Activated T-cell treated with anti-CD3 and anti-CD28 coated beads, Interleukin-2, amount 50 U/mL, for 4 hours (primary cell): ENCODE measurements around the gene ARHGAP25. TPM values are rescaled to one million over a fixed set of nuclear protein-coding genes. Genes with fewer than 3 reads are reported as not detected.

Source experiments
- ATAC-seq, 2 donors: fragments of 200-7000 bp; cut with Tn5 transposase; one replicate each; pipeline ENCODE4 v1.10.0; 2021
- DNase-seq: peaks from one replicate; pipeline ENCODE4 v3.0.0-alpha.2; 2020
- H3K27me3 Mint-ChIP-seq: one replicate; pipeline ENCODE4 v1.8.0; 2021; ENCODE audit warnings: low read depth, mixed read lengths
- H3K36me3 Mint-ChIP-seq: one replicate; pipeline ENCODE4 v1.8.0; 2022; ENCODE audit warnings: mixed read lengths; ENCODE audit not compliant: insufficient read depth
- H3K4me1 Mint-ChIP-seq: one replicate; pipeline ENCODE4 v1.8.0; 2021; ENCODE audit warnings: low read depth, mixed read lengths
- H3K4me3 Mint-ChIP-seq: one replicate; pipeline ENCODE4 v1.8.0; 2021; ENCODE audit warnings: mild to moderate bottlenecking, moderate library complexity, mixed read lengths
- H3K9me3 Mint-ChIP-seq: one replicate; pipeline ENCODE4 v1.8.0; 2021; ENCODE audit warnings: mixed read lengths
- total RNA-seq, 3 donors: library from RNA; stranded (reverse); gene quantifications; one replicate each; pipeline ENCODE4 v1.2.1, GENCODE V29; 2021

The ARHGAP25 gene
- total RNA-seq, 3 donors from 2014 or later = 48.6 to 55.7 (median 52.1) TPM

- no peak for DNase-seq
- H3K27me3 Mint-ChIP-seq = no peaks in the 10 kb centered on the region
- H3K36me3 Mint-ChIP-seq = no peaks in the 10 kb centered on the region
- ATAC-seq = no peak
- H3K9me3 Mint-ChIP-seq = no peaks in the 10 kb centered on the region
- no peaks in the 10 kb centered on the region for H3K4me1 Mint-ChIP-seq
- H3K4me3 Mint-ChIP-seq = no peak overlapping the region
Observed at GRCh38 chr2:68863996-68864395, 129.4 kb downstream of the ARHGAP25 start.

- ATAC-seq (no peak), DNase-seq (no peak)
- Mint-ChIP-seq H3K4me1 (peaks cover 3% of the 10 kb centered on the region), H3K36me3 (no peaks in the 10 kb centered on the region), H3K9me3 (no peaks in the 10 kb centered on the region), H3K27me3 (no peaks in the 10 kb centered on the region), H3K4me3 (no peak overlapping the region)
Observed at GRCh38 chr2:68865108-68865507, 130.5 kb downstream of the ARHGAP25 start.

- no peak for ATAC-seq
- Mint-ChIP-seq H3K36me3 (no peaks in the 10 kb centered on the region), H3K27me3 (no peaks in the 10 kb centered on the region), H3K4me1 (peaks cover 4% of the 10 kb centered on the region), H3K4me3 (no peak overlapping the region), H3K9me3 (no peaks in the 10 kb centered on the region)
- DNase-seq = no peak
Observed at GRCh38 chr2:68870215-68870614, 135.6 kb downstream of the ARHGAP25 start.

GRCh38 chr2:68871159-68871764 lies 136.7 kb downstream of the ARHGAP25 start, which contains the start of gene BMP10:
TSS of gene BMP10 (minus strand) at chr2:68871397. CDS start at chr2:68871358, 39 bp downstream.
- DNase-seq (no peak), ATAC-seq (no peak)
- Mint-ChIP-seq H3K36me3 (no peaks in the 10 kb centered on the region), H3K9me3 (no peaks in the 10 kb centered on the region), H3K4me1 (peaks cover 4% of the 10 kb centered on the region), H3K27me3 (no peaks in the 10 kb centered on the region), H3K4me3 (no peak within 1 kb of the TSS)

Other genes with a start within 250 kb of the ARHGAP25 start
- gene PROKR1, start 91.2 kb upstream of the ARHGAP25 start, total RNA-seq = under 1 TPM in 1 of 3 donors, not detected in 2; 0.08 TPM
- gene BMP10, start 136.6 kb downstream of the ARHGAP25 start, total RNA-seq = not detected
- gene GKN2, start 218.1 kb downstream of the ARHGAP25 start, total RNA-seq = not detected
- not detected for gene GKN1, start 239.8 kb downstream of the ARHGAP25 start, total RNA-seq